COLO829 (cell line): ENCODE data around the gene ATP2B3.

Experiments used
- DNase-seq: peaks from one replicate; pipeline ENCODE4 v3.0.0; 2012; ENCODE audit warnings: low spot score

Gene ATP2B3

GRCh38 chrX:153488231-153488914, 29.1 kb upstream of the ATP2B3 start:
- DNase-seq, result no peak

- DNase-seq, result no peak
These were observed 27.1 kb upstream of the ATP2B3 start for GRCh38 chrX:153490217-153490930.

- DNase-seq, result no peak
These were observed 26.0 kb upstream of the ATP2B3 start for GRCh38 chrX:153491351-153491914.

GRCh38 chrX:153491918-153492317, 25.5 kb upstream of the ATP2B3 start:
- DNase-seq, result no peak

DNA sequence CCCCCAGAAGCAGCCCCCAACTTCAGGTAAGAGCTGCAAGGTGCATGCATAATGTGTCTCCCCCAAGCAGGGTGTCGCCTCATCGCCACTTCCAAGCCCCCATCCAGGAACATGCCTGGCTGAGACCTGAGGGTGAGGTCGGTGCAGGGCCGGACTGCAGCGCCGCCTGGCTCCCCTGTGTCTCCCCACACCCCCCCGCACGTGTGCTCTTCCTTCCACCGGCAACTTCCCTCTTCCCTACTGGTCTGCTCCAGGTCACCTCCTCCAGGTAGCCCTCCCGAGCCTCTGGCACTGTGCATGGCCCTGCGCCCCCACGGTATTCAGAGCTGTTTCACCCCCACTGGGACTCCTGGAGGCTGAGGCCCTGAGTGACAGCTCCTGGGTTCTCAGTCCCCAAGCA, 24.9 kb upstream of the ATP2B3 start:
- DNase-seq, result no peak

- no peak for DNase-seq
These were observed 24.4 kb upstream of the ATP2B3 start for GRCh38 chrX:153493085-153493484.

DNA sequence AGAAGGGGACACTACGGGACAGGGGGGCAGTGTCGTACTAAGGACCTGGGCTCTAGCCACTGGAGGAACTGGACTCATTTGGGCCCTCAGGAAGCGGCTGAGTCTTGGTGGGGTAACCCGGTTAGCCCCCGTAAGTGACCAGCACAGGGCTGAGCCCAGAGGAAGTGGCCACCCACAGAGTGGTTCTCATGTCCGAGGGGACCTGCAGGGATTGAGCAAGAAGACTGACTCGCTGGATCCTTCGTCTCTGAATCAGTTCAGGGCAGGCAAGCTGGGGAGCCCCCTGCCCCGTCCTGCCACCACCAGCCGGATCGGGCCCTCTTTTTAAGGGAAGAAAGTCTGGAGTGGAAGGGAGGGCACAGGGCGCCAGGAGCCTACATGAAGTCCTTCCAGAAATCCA, 23.4 kb upstream of the ATP2B3 start:
- DNase-seq, result no peak

- DNase-seq, result peak; percentile 7
These were observed 22.7 kb upstream of the ATP2B3 start, which contains the start of gene BGN for GRCh38 chrX:153494541-153495361. BGN (plus strand) TSS chrX:153494980; CDS start chrX:153504632, 9,652 bp downstream.

- DNase-seq, result no peak
These were observed 22.1 kb upstream of the ATP2B3 start for GRCh38 chrX:153495362-153495751.

- no peak for DNase-seq
These were observed 21.4 kb upstream of the ATP2B3 start for GRCh38 chrX:153495903-153496589.

DNA sequence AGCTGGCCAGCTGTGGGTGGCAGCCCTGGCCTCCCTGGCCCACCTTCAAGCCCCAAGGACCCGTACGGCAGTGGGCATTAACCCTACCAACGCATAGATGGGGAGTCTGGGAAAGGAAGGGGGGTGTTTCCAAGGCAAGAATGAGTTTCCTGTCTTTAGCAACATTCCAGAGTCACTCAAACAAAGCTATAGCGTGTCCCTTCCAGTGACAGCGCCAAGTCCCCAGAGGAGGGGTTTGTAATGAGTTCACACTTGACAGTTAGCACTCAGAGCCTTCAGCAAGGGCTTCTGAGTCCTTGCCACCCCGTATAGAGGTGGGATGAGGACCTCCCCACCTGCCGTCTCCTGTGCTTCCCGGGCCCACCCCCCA, 20.9 kb upstream of the ATP2B3 start:
- no peak for DNase-seq

DNA sequence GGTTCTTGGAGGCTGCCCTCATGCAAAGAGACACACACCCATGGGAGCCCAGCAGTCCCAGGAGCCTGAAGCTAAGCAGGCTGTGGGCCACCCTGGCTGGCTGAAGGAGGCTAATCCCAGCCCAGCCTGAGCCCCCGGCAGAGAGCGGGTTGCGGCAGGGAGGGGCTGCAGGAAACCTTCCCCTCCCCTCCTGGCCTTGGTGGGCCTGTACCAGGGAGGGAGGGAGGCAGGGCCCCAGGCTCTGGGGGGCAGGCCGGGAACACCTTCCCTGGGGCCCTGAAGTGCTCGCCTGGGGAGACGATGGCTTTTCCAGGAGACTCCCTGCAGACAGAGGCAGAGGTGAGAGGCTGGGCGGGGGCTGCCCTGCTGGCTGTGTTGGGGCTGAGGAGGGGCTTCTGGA, 19.0 kb upstream of the ATP2B3 start:
- DNase-seq, result no peak

DNA sequence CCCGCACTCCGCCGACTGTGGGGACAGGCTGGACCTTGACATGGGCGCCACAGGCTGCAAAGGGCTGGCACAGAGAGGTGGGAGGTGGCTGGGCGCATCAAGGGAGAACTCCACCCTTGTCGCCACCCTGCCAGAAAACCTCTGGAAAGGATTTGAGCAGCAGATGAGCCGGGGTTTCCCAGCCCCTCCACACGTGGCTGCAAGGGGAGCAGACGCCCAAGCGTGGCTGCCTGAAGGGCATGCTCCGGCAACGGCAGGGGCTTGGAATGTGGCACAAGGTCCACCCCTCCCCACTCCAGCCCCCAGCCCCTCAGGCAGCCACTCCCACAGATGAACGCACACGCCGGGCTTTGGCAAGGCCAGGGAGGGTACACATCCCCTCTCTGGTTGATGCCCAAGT, 18.1 kb upstream of the ATP2B3 start:
- no peak for DNase-seq

- no peak for DNase-seq
These were observed 17.6 kb upstream of the ATP2B3 start for GRCh38 chrX:153499876-153500275.

DNA sequence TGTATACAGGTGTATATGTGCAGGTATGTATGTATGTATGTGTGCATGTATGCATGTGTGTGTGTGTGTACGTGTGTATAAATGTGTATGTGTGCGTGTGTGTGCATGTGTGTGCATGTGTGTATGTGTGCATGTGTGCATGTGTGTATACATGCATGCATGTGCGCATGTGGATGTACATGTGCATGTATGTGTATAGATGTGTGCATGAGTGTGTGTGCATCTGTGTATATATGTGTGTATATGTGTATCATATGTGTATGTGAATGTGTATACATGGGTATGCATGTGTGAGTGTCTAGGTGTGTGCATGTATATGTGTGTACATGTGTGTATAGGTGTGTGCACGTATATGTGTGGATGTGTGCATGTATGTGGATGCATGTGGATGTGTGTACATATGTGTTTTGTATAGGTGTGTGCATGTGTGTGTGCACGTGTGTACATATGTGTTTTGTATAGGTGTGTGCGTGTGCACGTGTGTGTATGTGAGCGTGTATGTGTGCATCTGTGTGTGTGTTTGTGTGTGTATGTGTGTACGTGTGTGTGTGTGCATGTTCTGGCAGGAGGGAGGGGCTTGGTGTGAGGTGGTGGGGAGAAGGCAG, 16.7 kb upstream of the ATP2B3 start:
- DNase-seq, result no peak

- no peak for DNase-seq
These were observed 15.9 kb upstream of the ATP2B3 start for GRCh38 chrX:153501530-153501929.

DNA sequence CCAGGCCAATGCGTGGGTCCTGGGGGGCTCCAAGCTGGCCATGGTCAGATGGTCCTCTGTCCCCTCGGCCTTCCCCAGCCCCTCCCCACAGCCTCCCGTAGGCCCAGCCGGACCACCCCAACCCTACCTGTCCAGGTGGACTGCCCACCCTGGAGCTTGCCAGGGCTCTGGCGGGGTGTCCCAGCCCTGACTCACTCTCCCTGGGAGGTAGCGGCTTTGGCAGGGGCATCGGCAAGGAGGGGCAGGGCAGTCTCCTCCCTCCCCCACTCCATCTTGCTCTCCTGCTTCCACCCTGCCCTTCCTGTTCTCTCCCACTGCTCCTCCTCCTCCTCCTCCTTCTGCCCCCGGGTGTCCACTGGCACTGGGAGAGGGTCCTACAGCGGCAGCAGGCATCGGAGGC, 15.3 kb upstream of the ATP2B3 start:
- DNase-seq, result no peak

GRCh38 chrX:153502796-153503195, 14.6 kb upstream of the ATP2B3 start:
- no peak for DNase-seq

DNA sequence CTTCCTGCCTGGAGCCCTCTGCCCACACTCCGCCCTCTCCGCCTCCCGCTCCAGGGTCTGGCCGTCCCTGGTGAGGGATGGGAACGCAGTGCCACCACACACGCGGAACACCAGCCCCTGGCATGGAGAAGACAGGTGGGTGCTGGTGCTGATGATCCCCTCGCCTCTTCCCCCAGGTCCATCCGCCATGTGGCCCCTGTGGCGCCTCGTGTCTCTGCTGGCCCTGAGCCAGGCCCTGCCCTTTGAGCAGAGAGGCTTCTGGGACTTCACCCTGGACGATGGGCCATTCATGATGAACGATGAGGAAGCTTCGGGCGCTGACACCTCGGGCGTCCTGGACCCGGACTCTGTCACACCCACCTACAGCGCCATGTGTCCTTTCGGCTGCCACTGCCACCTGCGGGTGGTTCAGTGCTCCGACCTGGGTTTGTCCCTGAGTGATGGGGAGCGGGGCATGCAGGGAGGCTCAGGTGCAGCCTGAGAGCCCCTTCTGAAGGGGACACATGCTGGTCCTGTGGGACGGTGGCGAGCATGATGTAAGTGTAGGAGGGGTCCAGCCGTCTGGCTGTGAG, 12.9 kb upstream of the ATP2B3 start:
- no peak for DNase-seq

DNA sequence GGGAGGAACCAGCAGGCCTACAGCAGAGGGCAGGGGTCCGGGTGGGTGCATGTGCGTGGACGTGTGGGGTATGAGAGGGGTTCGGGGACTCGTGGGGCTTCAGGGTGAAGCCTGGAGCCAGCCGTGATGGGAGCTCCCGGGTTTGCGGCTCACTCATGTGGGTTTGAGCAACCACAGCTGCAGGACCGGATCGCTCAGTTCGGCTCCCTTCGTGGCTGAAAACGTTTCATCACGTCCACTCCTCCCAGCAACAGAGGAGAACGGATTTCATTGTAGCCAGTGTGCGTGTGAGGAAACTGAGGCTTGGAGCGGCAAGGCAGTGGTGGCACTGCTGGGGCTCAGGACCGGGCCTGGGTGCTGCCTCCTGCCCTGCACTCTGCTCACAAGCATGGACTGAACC, 12.1 kb upstream of the ATP2B3 start:
- no peak for DNase-seq

GRCh38 chrX:153507484-153508178, 9.8 kb upstream of the ATP2B3 start:
- DNase-seq, result peak; percentile 88
